ENCODE results near the gene TBC1D7.

GRCh38 chr6:13359287-13359686 is 30.9 kb upstream of the TBC1D7 start:
- TF ChIP-seq EZH2 (IDR thresholded peaks at IDR 0.05) (no peak), CTCF (IDR thresholded peaks at IDR 0.05 in 2 of 3, conservative IDR thresholded peaks at IDR 0.05 in 1 of 3; ENCODE audit: borderline replicate concordance in 1 of 3, insufficient read depth in 1 of 3, low read depth in 2 of 3, low read length in 2 of 3) (no peak), RAD21 (IDR thresholded peaks at IDR 0.05; ENCODE audit: low read depth) (no peak), MAX (IDR thresholded peaks at IDR 0.05) (no peak), POLR2A (IDR thresholded peaks at IDR 0.05; ENCODE audit: borderline replicate concordance, extremely low read depth, insufficient read depth, insufficient read length) (no peak), SP1 (IDR thresholded peaks at IDR 0.05; ENCODE audit: low read depth) (no peak), ZBTB33 (IDR thresholded peaks at IDR 0.05; ENCODE audit: extremely low read depth, insufficient replicate concordance, low read length) (no peak), TCF7L2 (IDR thresholded peaks at IDR 0.05; ENCODE audit: borderline replicate concordance, extremely low read depth, insufficient read depth, insufficient read length) (no peak), SIN3A (IDR thresholded peaks at IDR 0.05; ENCODE audit: low read depth) (no peak), YY1 (IDR thresholded peaks at IDR 0.05; ENCODE audit: extremely low read depth, insufficient replicate concordance, low read depth, low read length) (no peak)

All from HCT116 (cell line).